ENCODE measurements around the gene TXNDC17. TPM values are rescaled to one million over a fixed set of nuclear protein-coding genes. Genes with fewer than 3 reads are reported as not detected.

The TXNDC17 gene
- total and polyA plus RNA-seq, 2 of the 13 experiments (the other 11 are each of a cell fraction or from before 2014, with no cell fraction given): 188 to 266 TPM

GRCh38 chr17:6681671-6682070 is 40.8 kb downstream of the TXNDC17 start (continued):
- TF ChIP-seq ZBTB1 (CRISPR knock-in tag; IDR thresholded peaks at IDR 0.05; ENCODE audit: borderline replicate concordance): no peak
- no peak for TF ChIP-seq SALL2 (CRISPR knock-in tag; IDR thresholded peaks at IDR 0.05)
- no peak for TF ChIP-seq ZNF260 (CRISPR knock-in tag; IDR thresholded peaks at IDR 0.05; ENCODE audit: borderline replicate concordance, low read depth)
- TF ChIP-seq PHF5A (CRISPR knock-in tag; IDR thresholded peaks at IDR 0.05; ENCODE audit: low read depth, unreplicated experiment): no peak
- TF ChIP-seq CBX1 (IDR thresholded peaks at IDR 0.05; ENCODE audit: low read depth): no peak
- no peak for TF ChIP-seq ZNF546 (CRISPR knock-in tag; conservative IDR thresholded peaks at IDR 0.05)
- TF ChIP-seq ATF2 (CRISPR knock-in tag; IDR thresholded peaks at IDR 0.05): no peak

GRCh38 chr17:6682339-6682738 is 41.5 kb downstream of the TXNDC17 start:
- Histone ChIP-seq H3K4me3 (replicated peaks in 1 of 3; ENCODE audit: insufficient read depth in 1 of 3, low read depth in 2 of 3, low read length in 3 of 3) (no peak overlapping the region), H2AFZ (ENCODE audit: low read length) (no peak overlapping the region), H3K4me2 (ENCODE audit: low read depth, low read length) (peak overlapping the region; percentile 66), H3K27ac (ENCODE audit: extremely low read length, insufficient read depth, low read length) (no peak overlapping the region), H4K20me1 (ENCODE audit: insufficient read depth, low read length) (no peaks in the 10 kb centered on the region), H3K79me2 (ENCODE audit: insufficient read depth, low read length) (no peaks in the 10 kb centered on the region), H3K27me3 (ENCODE audit: control insufficient read depth in 1 of 2, insufficient read depth in 2 of 2, low read length in 2 of 2) (no peaks in the 10 kb centered on the region), H3K9me3 (ENCODE audit: low read length) (no peaks in the 10 kb centered on the region), H3K36me3 (replicated peaks in 1 of 2; ENCODE audit: control insufficient read depth in 1 of 2, insufficient read depth in 2 of 2, low read length in 2 of 2) (0 out of 5 replicates have a peak, but pooled peaks cover 0 to under 1% of the 10 kb centered on the region in 2 experiments), H3K9ac (ENCODE audit: insufficient read depth, low read depth, low read length) (no peak overlapping the region), H3K4me1 (ENCODE audit: insufficient read depth, low read length) (peaks cover 89% of the 10 kb centered on the region)
- in situ Hi-C loops (cut with HindIII; ENCODE audit: extremely low pct_ligation_motif_present, low pct_unique_long_range_greater_than_20kb): no loop called here
- ChIA-PET POLR2A (interaction anchor here (0.6 to 7.7 kb wide), 9 partner anchors 10 to 171 kb away, joined by 3 to 265 read pairs (median 4); partner anchors contain the start of gene SLC13A5), CTCF (ENCODE audit: low intra/inter-chr PET ratio, low total read pairs) (no interaction called here)
- TF ChIP-seq HBP1 (CRISPR knock-in tag; IDR thresholded peaks at IDR 0.05; ENCODE audit: low read depth) (peak; percentile 65; the same call in 1 of the 2 replicates), PHB2 (IDR thresholded peaks at IDR 0.05; ENCODE audit: partially characterized antibody) (no peak), ZNF800 (CRISPR knock-in tag; IDR thresholded peaks at IDR 0.05) (no peak), BRF2 (CRISPR knock-in tag; IDR thresholded peaks at IDR 0.05) (0 out of 2 replicates have a peak, but pooled peaks have one; percentile 4), ZFX (CRISPR knock-in tag; IDR thresholded peaks at IDR 0.05; ENCODE audit: low read depth) (0 out of 2 replicates have a peak, but pooled peaks have one; percentile 15), ZBTB37 (CRISPR knock-in tag; IDR thresholded peaks at IDR 0.05) (0 out of 2 replicates have a peak, but pooled peaks have one; percentile 34), ZNF766 (CRISPR knock-in tag; IDR thresholded peaks at IDR 0.05; ENCODE audit: borderline replicate concordance) (no peak), POLR2AphosphoS2 (IDR thresholded peaks at IDR 0.05; ENCODE audit: low read depth, low read length) (0 out of 2 replicates have a peak, but pooled peaks have one; percentile 16)
- FAIRE-seq (no peak), ATAC-seq (peak; percentile 4), DNase-seq (ENCODE audit: low spot score) (no peak)
- intact Hi-C loops (cut with micrococcal nuclease; ENCODE audit: unreplicated experiment): loop anchor here (2.0 kb wide), 2 partner anchors 16 to 18 kb away; no protein-coding TSS in a partner anchor
- WGBS (ENCODE audit: low lambda C conversion rate): 76% methylated on average over 1 of the region's 4 CpGs
- no TSS peak for BruUV-seq (replicated peaks)

Measured in HepG2 (cell line).